Measurements from ENCODE around the gene HSD11B2. TPM values are rescaled to one million over a fixed set of nuclear protein-coding genes. Genes with fewer than 3 reads are reported as not detected.

The HSD11B2 gene
- total and polyA plus RNA-seq, 2 of the 4 experiments (the other 2 are of a cell fraction), result 0.26 TPM; not detected in 1

DNA sequence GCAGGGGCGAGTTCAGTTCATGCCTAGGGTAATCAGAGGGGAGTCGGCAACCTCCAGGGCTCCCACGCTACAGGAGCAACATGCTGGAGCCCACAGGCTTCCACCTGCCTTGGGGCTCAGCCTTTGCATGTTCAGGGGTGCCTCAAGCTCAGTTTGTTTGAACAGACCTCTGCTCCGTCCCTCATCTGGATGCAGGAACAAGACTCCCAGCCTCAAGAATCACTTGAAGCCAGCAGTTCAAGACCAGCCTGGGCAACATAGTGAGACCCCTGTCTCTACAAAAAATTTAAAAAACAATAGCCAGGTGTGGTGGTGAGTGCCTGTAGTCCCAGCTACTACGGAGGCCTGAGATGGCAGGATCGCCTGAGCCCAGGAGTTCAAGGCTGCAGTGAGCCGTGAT lies 4.9 kb upstream of the HSD11B2 start:
- Histone ChIP-seq H2AFZ (replicated peaks; ENCODE audit: low read length, poor library complexity) (no peak overlapping the region), H3K27me3 (ENCODE audit: control insufficient read depth, insufficient read depth, low read length) (peaks cover 56% of the 10 kb centered on the region), H2AK9ac (replicated peaks; ENCODE audit: low read depth, low read length, poor library complexity) (no peak overlapping the region), H3K18ac (ENCODE audit: low read depth, low read length) (no peak overlapping the region), H3K14ac (replicated peaks; ENCODE audit: low read depth, low read length) (no peak overlapping the region), H3K9ac (ENCODE audit: low read depth, low read length) (no peak overlapping the region), H3K36me3 (ENCODE audit: control insufficient read depth, insufficient read depth, low read length) (no peaks in the 10 kb centered on the region), H3K4me2 (ENCODE audit: low read depth, low read length) (no peak overlapping the region), H2BK15ac (ENCODE audit: low read depth, low read length) (no peak overlapping the region), H3K27ac (ENCODE audit: insufficient read depth, low read length) (no peak overlapping the region), H3K9me1 (ENCODE audit: insufficient read depth, low read length) (peaks cover 3% of the 10 kb centered on the region; the same call in 1 of the 2 replicates), H3K9me3 (ENCODE audit: control insufficient read depth, insufficient read depth, low read length) (no peaks in the 10 kb centered on the region), H3K4me3 (ENCODE audit: insufficient read depth, low read depth, low read length) (no peak overlapping the region), H2BK5ac (ENCODE audit: low read depth, low read length, poor library complexity, severe bottlenecking) (no peak overlapping the region), H4K91ac (ENCODE audit: insufficient read depth, low read depth, low read length) (no peak overlapping the region), H3K79me1 (ENCODE audit: low read depth in 1 of 2, low read length in 2 of 2) (no peaks in the 10 kb centered on the region), H3K56ac (ENCODE audit: extremely low read depth, insufficient read depth, low read length) (no peak overlapping the region), H2AK5ac (ENCODE audit: low read depth, low read length) (no peak overlapping the region), H3K4me1 (ENCODE audit: control insufficient read depth, insufficient read depth, low read length) (peaks cover 2% of the 10 kb centered on the region; the same call in 1 of the 2 replicates), H4K20me1 (ENCODE audit: insufficient read depth, low read length) (peaks cover 4% of the 10 kb centered on the region; the same call in 1 of the 2 replicates), H3K23ac (ENCODE audit: low read depth, low read length) (no peak overlapping the region), H4K5ac (ENCODE audit: low read depth, low read length) (no peak overlapping the region), H3K4ac (ENCODE audit: low read depth, low read length) (no peak overlapping the region), H2BK120ac (ENCODE audit: low read depth, low read length) (no peak overlapping the region), H2BK20ac (ENCODE audit: low read depth, low read length) (no peak overlapping the region), H4K8ac (ENCODE audit: low read depth in 2 of 2, low read length in 2 of 2) (no peak overlapping the region)
- POLR2A ChIA-PET (ENCODE audit: unreplicated experiment), result no interaction called here
- TF ChIP-seq BHLHE40 (IDR thresholded peaks at IDR 0.05; ENCODE audit: low read depth, low read length), result no peak
- TF ChIP-seq MAZ (IDR thresholded peaks at IDR 0.05; ENCODE audit: borderline replicate concordance, low read depth, low read length), result no peak
- no peak for TF ChIP-seq POLR2A (IDR thresholded peaks at IDR 0.05; ENCODE audit: low read depth, low read length)
- TF ChIP-seq, protein P1, sequence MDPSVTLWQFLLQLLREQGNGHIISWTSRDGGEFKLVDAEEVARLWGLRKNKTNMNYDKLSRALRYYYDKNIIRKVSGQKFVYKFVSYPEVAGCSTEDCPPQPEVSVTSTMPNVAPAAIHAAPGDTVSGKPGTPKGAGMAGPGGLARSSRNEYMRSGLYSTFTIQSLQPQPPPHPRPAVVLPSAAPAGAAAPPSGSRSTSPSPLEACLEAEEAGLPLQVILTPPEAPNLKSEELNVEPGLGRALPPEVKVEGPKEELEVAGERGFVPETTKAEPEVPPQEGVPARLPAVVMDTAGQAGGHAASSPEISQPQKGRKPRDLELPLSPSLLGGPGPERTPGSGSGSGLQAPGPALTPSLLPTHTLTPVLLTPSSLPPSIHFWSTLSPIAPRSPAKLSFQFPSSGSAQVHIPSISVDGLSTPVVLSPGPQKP (IDR thresholded peaks at IDR 0.05; ENCODE audit: borderline replicate concordance, low read depth, low read length), result no peak
- no peak for TF ChIP-seq MAFK (IDR thresholded peaks at IDR 0.05; ENCODE audit: low read depth, low read length)
- no peak for TF ChIP-seq RCOR1 (IDR thresholded peaks at IDR 0.05; ENCODE audit: insufficient replicate concordance, low read length)
- TF ChIP-seq NFE2L2 (IDR thresholded peaks at IDR 0.05; ENCODE audit: low read depth, low read length), result no peak
- TF ChIP-seq FOS (IDR thresholded peaks at IDR 0.05; ENCODE audit: low read depth, low read length), result no peak
- no peak for TF ChIP-seq RFX5 (IDR thresholded peaks at IDR 0.05; ENCODE audit: low read depth, low read length)
- TF ChIP-seq CEBPB (IDR thresholded peaks at IDR 0.05; ENCODE audit: low read depth, low read length), result no peak
- TF ChIP-seq RAD21 (IDR thresholded peaks at IDR 0.05; ENCODE audit: low read length), result no peak
- no peak for TF ChIP-seq SMC3 (IDR thresholded peaks at IDR 0.05; ENCODE audit: low read depth, low read length)
- no peak for TF ChIP-seq MXI1 (IDR thresholded peaks at IDR 0.05; ENCODE audit: borderline replicate concordance, low read depth, low read length)
- TF ChIP-seq, protein P2, sequence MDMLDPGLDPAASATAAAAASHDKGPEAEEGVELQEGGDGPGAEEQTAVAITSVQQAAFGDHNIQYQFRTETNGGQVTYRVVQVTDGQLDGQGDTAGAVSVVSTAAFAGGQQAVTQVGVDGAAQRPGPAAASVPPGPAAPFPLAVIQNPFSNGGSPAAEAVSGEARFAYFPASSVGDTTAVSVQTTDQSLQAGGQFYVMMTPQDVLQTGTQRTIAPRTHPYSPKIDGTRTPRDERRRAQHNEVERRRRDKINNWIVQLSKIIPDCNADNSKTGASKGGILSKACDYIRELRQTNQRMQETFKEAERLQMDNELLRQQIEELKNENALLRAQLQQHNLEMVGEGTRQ (IDR thresholded peaks at IDR 0.05; ENCODE audit: low read depth, low read length), result no peak
- dilution Hi-C loops (cut with HindIII; ENCODE audit: low sequenced_read_pairs, unreplicated experiment) (no loop called here), in situ Hi-C loops (cut with MboI; ENCODE audit: low sequenced_read_pairs) (no loop called here), intact Hi-C loops (cut with micrococcal nuclease) (loop anchor here (5.0 kb wide), 1 partner anchor 164 kb away; no protein-coding TSS in a partner anchor)
- DNase-seq, result no peak
- CTCF ChIA-PET, result interaction anchor here (0.7 kb wide), 1 partner anchor 39 kb away, joined by 3 read pairs; no protein-coding TSS in a partner anchor
- 93% methylated on average over 3 of the region's 7 CpGs; no CpG with 5 or more reads in 1 of the 2 experiments for WGBS, 2 experiments (ENCODE audit: extremely low coverage in 2 of 2, insufficient read length in 1 of 2)
- no peak for ATAC-seq (ENCODE audit: low read depth)
- no TSS peak for BruUV-seq (replicated peaks)

Data from IMR-90 (cell line).